Measurements from ENCODE around the gene ZSCAN25. TPM values are rescaled to one million over a fixed set of nuclear protein-coding genes. Genes with fewer than 3 reads are reported as not detected.

ZSCAN25 gene
- total and polyA plus RNA-seq, 5 donors, result 3.8 to 9.6 (median 8.1) TPM

- Histone ChIP-seq H3K27ac (ENCODE audit: low read length) (no peak overlapping the region), H3K4me3 (ENCODE audit: low read length) (no peak overlapping the region), H3K4me1 (ENCODE audit: control insufficient read depth, insufficient read depth, low read length) (no peaks in the 10 kb centered on the region), H3K27me3 (ENCODE audit: control insufficient read depth, insufficient read depth) (no peaks in the 10 kb centered on the region), H3K9me3 (ENCODE audit: control insufficient read depth, low read length) (no peaks in the 10 kb centered on the region)
- ATAC-seq, result no peak
- 77% methylated on average over 7 of the region's 7 CpGs for WGBS
- DNase-seq, result no peak
- intact Hi-C loops (cut with DNase I), result no loop called here
Measured at GRCh38 chr7:99594948-99595745, 21.6 kb upstream of the ZSCAN25 start.

DNA sequence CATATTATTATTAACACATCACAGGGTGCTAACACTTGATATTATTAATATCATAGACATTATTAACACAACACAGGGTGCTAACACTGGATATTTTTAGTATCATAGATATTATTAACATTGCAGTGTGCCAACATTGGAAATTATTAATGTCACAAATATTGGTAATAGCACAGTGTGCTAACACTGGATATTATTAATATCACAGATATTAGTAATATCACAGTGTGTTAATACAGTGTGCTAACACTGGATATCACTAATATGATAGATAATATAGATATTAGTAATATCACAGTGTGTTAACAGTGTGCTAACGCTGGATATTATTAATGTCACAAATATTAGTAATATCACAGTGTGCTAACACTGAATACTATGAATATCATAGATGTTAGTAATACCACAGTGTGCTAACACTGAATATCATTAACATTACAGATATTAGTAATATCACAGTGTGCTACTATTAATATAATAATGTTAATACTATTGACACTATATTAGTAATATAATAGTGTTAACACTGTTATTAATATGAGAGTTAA is 20.3 kb upstream of the ZSCAN25 start:
- DNase-seq, result no peak
- no peak for ATAC-seq
- H3K4me1 ChIP-seq (ENCODE audit: control insufficient read depth, insufficient read depth, low read length), result no peaks in the 10 kb centered on the region
- no peak overlapping the region for H3K27ac ChIP-seq (ENCODE audit: low read length)
- H3K4me3 ChIP-seq (ENCODE audit: low read length), result no peak overlapping the region
- no peaks in the 10 kb centered on the region for H3K9me3 ChIP-seq (ENCODE audit: control insufficient read depth, low read length)
- H3K27me3 ChIP-seq (ENCODE audit: control insufficient read depth, insufficient read depth), result no peaks in the 10 kb centered on the region
- WGBS, result 93% methylated on average over 1 of the region's 1 CpG
- intact Hi-C loops (cut with DNase I), result no loop called here

- intact Hi-C loops (cut with DNase I), result no loop called here
- ATAC-seq, result peak; percentile 40 to 41
- no peak within 1 kb of the TSS for H3K27ac ChIP-seq (ENCODE audit: low read length)
- H3K4me1 ChIP-seq (ENCODE audit: control insufficient read depth, insufficient read depth, low read length), result no peaks in the 10 kb centered on the region
- no peaks in the 10 kb centered on the region for H3K27me3 ChIP-seq (ENCODE audit: control insufficient read depth, insufficient read depth)
- H3K4me3 ChIP-seq (ENCODE audit: low read length), result no peak within 1 kb of the TSS
- no peaks in the 10 kb centered on the region for H3K9me3 ChIP-seq (ENCODE audit: control insufficient read depth, low read length)
- 58% methylated on average over 34 of the region's 34 CpGs for WGBS
- no peak for DNase-seq
Measured at GRCh38 chr7:99597762-99598501, 18.8 kb upstream of the ZSCAN25 start, which contains the start of gene TMEM225B. Gene TMEM225B, plus strand, starts transcription at chr7:99598267. Its CDS starts 6,122 bp downstream, at chr7:99604389.

DNA sequence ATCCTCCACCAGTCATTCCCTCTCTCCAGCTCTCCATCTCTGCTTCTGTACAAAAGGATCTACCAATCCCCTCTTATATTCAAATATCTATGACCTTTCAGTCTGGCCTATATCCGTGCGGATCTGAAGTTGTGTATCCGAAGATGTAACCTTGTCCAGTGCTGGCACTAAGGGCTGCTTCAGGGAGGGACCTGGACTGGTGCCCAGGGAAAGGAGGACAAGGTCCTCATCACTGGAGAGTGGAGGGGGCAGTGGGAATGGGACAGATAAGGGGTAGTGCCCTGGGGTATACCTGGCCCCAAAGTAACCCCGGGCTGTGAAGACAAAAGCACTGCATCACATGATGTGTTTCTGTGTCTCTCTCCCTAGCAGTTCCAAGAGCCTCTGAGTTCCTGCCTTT is 16.9 kb upstream of the ZSCAN25 start:
- Histone ChIP-seq H3K27me3 (ENCODE audit: control insufficient read depth, insufficient read depth) (no peaks in the 10 kb centered on the region), H3K9me3 (ENCODE audit: control insufficient read depth, low read length) (no peaks in the 10 kb centered on the region), H3K4me1 (ENCODE audit: control insufficient read depth, insufficient read depth, low read length) (no peaks in the 10 kb centered on the region), H3K27ac (ENCODE audit: low read length) (no peak overlapping the region), H3K4me3 (ENCODE audit: low read length) (no peak overlapping the region)
- no peak for ATAC-seq
- intact Hi-C loops (cut with DNase I), result no loop called here
- 73% methylated on average over 4 of the region's 4 CpGs for WGBS
- no peak for DNase-seq

GRCh38 chr7:99601656-99602310 is 15.0 kb upstream of the ZSCAN25 start:
- ATAC-seq (no peak), DNase-seq (no peak)
- Histone ChIP-seq H3K9me3 (ENCODE audit: control insufficient read depth, low read length) (no peaks in the 10 kb centered on the region), H3K4me3 (ENCODE audit: low read length) (no peak overlapping the region), H3K27ac (ENCODE audit: low read length) (no peak overlapping the region), H3K4me1 (ENCODE audit: control insufficient read depth, insufficient read depth, low read length) (no peaks in the 10 kb centered on the region), H3K27me3 (ENCODE audit: control insufficient read depth, insufficient read depth) (no peaks in the 10 kb centered on the region)
- intact Hi-C loops (cut with DNase I), result no loop called here
- 58% methylated on average over 7 of the region's 7 CpGs for WGBS

- H3K9me3 ChIP-seq (ENCODE audit: control insufficient read depth, low read length), result no peaks in the 10 kb centered on the region
- H3K27ac ChIP-seq (ENCODE audit: low read length), result no peak overlapping the region
- ATAC-seq (no peak), DNase-seq (no peak)
- H3K27me3 ChIP-seq (ENCODE audit: control insufficient read depth, insufficient read depth), result no peaks in the 10 kb centered on the region
- no peaks in the 10 kb centered on the region for H3K4me1 ChIP-seq (ENCODE audit: control insufficient read depth, insufficient read depth, low read length)
- WGBS, result 92% methylated on average over 7 of the region's 7 CpGs
- intact Hi-C loops (cut with DNase I), result no loop called here
- H3K4me3 ChIP-seq (ENCODE audit: low read length), result no peak overlapping the region
Measured at GRCh38 chr7:99605527-99605926, 11.2 kb upstream of the ZSCAN25 start.

- 73% methylated on average over 8 of the region's 8 CpGs for WGBS
- H3K4me1 ChIP-seq (ENCODE audit: control insufficient read depth, insufficient read depth, low read length), result no peaks in the 10 kb centered on the region
Measured at GRCh38 chr7:99606531-99606930, 10.2 kb upstream of the ZSCAN25 start.

DNA sequence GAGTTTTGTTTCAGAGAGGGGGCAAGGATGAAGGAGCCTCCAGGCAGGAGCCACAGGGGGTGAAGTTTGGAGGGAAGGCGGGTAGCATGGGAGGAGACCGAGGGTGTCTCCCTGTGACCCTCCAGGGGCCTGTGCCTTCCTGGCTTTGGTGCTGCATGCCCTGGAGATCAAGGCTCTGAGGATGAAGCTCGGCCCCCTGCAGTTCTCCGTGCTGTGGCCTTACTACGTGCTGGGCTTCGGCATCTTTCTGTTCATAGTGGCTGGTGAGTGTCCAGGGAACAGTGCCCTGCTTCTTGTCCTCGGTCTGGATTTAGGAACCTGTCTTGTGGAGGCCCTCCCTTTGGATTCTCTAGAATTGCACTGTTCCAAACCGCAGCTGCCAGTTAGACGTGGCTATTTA is 9.2 kb upstream of the ZSCAN25 start:
- intact Hi-C loops (cut with DNase I), result no loop called here
- ATAC-seq (no peak), DNase-seq (no peak)
- Histone ChIP-seq H3K4me3 (ENCODE audit: low read length) (no peak overlapping the region), H3K27me3 (ENCODE audit: control insufficient read depth, insufficient read depth) (no peaks in the 10 kb centered on the region), H3K9me3 (ENCODE audit: control insufficient read depth, low read length) (no peaks in the 10 kb centered on the region), H3K27ac (ENCODE audit: low read length) (no peak overlapping the region), H3K4me1 (ENCODE audit: control insufficient read depth, insufficient read depth, low read length) (no peaks in the 10 kb centered on the region)
- 74% methylated on average over 9 of the region's 9 CpGs for WGBS

More at GRCh38 chr7:99606531-99606930, 10.2 kb upstream of the ZSCAN25 start:
- no peak for ATAC-seq
- no peak for DNase-seq
- no peaks in the 10 kb centered on the region for H3K9me3 ChIP-seq (ENCODE audit: control insufficient read depth, low read length)
- no peak overlapping the region for H3K27ac ChIP-seq (ENCODE audit: low read length)
- no peaks in the 10 kb centered on the region for H3K27me3 ChIP-seq (ENCODE audit: control insufficient read depth, insufficient read depth)
- intact Hi-C loops (cut with DNase I), result no loop called here
- H3K4me3 ChIP-seq (ENCODE audit: low read length), result no peak overlapping the region

GRCh38 chr7:99614495-99614894 is 2.3 kb upstream of the ZSCAN25 start:
- H3K9me3 ChIP-seq (ENCODE audit: control insufficient read depth, low read length), result no peaks in the 10 kb centered on the region
- intact Hi-C loops (cut with DNase I), result no loop called here
- H3K27me3 ChIP-seq (ENCODE audit: control insufficient read depth, insufficient read depth), result no peaks in the 10 kb centered on the region
- no peak for DNase-seq
- no peak for ATAC-seq
- H3K4me3 ChIP-seq (ENCODE audit: low read length), result no peak overlapping the region
- H3K27ac ChIP-seq (ENCODE audit: low read length), result no peak overlapping the region
- 67% methylated on average over 3 of the region's 3 CpGs for WGBS
- peaks cover 5% of the 10 kb centered on the region for H3K4me1 ChIP-seq (ENCODE audit: control insufficient read depth, insufficient read depth, low read length)

- Histone ChIP-seq H3K4me3 (ENCODE audit: low read length) (peak overlapping the region; percentile 80), H3K9me3 (ENCODE audit: control insufficient read depth, low read length) (no peaks in the 10 kb centered on the region), H3K27ac (ENCODE audit: low read length) (no peak overlapping the region), H3K27me3 (ENCODE audit: control insufficient read depth, insufficient read depth) (no peaks in the 10 kb centered on the region), H3K4me1 (ENCODE audit: control insufficient read depth, insufficient read depth, low read length) (peaks cover 5% of the 10 kb centered on the region)
- DNase-seq, result no peak
- 86% methylated on average over 5 of the region's 5 CpGs for WGBS
- ATAC-seq, result no peak
- intact Hi-C loops (cut with DNase I), result no loop called here
Measured at GRCh38 chr7:99615989-99616358, 772 bp upstream of the ZSCAN25 start.
